IPS DF 19.7 (cell line): ENCODE data around the gene SMG1.
"Not testable (repeated sequence)": the region's sequence is repeated elsewhere in the genome, so short reads cannot be mapped to it uniquely, and the experiment has no call there.

Source experiments
- DNase-seq: peaks from one replicate; pipeline ENCODE4 v3.0.0-alpha.2; 2013; ENCODE audit warnings: low read depth, low spot score

The SMG1 gene

DNA sequence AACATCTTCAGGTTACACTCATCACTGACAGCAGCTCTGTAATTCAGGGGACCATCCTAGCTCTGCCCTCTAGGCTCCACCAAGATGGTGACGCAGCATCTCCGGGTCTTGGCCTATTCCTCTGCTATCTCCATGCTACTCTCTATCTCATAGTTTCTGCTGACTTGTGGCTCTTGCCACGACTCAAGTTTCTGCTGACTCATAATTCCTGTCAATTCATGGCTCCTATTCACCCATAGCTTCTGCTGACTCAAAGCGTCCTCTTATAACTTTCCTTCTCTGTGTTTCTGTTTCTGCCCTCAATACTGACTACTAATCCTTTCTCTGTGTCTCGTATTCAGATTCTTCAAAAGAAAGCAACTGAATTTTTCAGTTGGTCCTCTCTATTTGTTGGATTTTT lies 163.5 kb downstream of the SMG1 start:
- DNase-seq: not testable (repeated sequence)

DNA sequence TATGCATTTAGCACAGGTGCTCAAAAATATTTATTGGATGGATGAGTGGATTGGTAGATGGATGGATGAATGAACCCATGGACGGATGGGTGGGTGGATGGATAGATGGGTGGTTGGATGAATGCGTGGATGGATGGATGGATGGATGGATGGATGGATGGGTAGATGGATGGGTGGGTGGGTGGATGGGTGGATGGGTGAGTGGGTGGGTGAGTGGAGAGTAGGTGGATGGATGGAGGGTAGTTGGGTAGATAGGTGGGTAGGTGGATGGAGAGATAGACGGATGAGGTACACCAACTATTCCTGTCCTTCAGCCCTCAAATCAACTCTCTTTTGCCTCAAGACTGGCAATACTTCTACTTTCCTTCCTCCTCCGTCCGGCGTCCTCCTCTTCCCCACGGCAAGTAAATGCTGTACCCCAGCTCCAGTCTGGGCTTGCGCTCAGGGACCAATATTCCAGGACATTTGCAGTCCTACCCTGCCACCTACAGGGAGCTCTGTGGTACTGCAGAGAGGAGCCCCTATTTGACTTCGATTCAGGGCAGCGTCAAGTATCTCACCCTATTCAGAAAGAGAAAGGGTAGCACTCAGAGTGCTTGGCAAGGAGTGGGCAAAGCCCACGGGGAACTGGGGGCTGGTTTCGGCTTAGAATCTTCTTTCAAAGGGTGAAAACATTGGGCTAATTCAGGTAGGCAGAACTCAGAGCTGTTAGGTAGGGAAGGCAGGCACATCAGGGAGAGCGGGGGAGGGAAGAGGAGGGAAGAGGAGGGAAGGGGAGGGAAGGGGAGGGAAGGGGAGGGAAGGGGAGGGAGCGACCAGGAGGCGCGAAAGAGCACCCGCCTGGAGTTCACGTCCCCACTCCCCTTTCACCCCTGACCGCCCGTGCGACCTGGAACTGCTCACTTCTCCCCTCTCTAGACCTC lies 166.3 kb downstream of the SMG1 start:
- not testable (repeated sequence) for DNase-seq

DNA sequence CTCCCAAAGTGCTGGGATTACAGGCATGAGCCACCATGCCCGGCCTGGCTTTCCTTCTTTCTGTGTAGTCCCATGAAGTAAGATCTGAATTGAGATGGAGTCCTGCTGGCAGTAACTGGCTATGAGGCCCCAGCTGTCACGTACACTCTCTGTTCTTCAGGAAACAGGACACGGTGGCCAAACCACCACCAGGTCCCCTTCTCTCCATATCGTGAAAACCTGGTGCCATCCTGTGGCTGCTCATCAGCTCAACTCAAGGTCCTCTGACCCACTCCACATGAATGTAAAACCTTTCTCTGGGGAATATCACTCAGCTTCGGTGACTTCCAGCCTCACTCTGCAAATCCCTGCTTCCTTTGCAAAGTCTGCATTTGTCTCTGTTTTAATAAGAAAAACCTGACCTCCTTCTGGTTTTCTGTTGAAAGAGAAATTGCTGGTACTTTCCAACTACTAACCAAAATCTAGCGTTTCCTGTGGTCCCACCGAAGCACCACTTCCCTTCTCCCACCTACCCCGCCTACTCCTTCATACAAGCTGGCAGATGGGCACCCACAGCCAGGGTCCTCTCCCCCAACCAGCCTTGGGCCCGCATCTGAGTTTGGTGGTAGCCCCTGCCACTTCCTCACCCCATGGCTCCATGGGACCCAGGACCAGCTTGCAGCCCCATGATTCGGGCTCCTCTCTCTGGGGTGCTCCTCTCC lies 168.1 kb downstream of the SMG1 start:
- not testable (repeated sequence) for DNase-seq

DNA sequence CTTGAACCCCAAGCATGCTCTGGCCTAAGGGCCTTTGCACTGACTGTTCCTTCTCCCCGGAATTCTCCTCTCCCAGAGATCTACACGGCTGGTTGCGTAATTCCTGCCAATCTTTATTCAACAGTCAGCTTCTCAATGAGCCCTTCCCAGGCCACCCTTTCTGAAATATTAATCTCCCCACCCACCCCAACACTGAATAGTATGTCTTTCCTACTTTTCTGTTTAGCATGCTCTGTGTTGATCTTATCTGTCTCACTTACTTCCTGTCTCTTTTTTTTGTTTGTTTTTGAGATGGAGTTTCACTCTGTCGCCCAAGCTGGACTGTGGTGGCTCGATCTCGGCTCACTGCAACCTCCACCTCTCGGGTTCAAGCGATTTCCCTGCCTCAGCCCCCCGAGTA lies 169.6 kb downstream of the SMG1 start:
- not testable (repeated sequence) for DNase-seq
